Right lobe of liver (tissue), 6 donors: Measurements from ENCODE around the gene KIF2C. TPM values are rescaled to one million over a fixed set of nuclear protein-coding genes. Genes with fewer than 3 reads are reported as not detected.
"Not testable (repeated sequence)": the region's sequence is repeated elsewhere in the genome, so short reads cannot be mapped to it uniquely, and the experiment has no call there.

Source experiments
- ATAC-seq, 4 donors: fragments of 200-7000 bp; cut with Tn5 transposase; one replicate each; pipeline ENCODE4 v1.9.1; 2020; ENCODE audit warnings: mild to moderate bottlenecking in 4 of 4, moderate library complexity in 4 of 4
- DNase-seq, 3 donors: peaks; one replicate each; pipeline ENCODE4 v3.0.0-alpha.2; 2020
- H3K27ac ChIP-seq, 3 donors: fragments of 200-600 bp; one replicate each; pipeline ENCODE4 v1.8.0; 2022
- H3K27me3 ChIP-seq, 2 donors: fragments of 200-600 bp; one replicate each; pipeline ENCODE4 v1.8.0; 2022
- H3K36me3 ChIP-seq, 4 donors: fragments of 200-600 bp; sonication (generic) in 1 of 4; one replicate each; pipeline versions ENCODE4 v1.5.1 to v1.8.0; 2017 to 2022; ENCODE audit warnings: control low read depth in 1 of 4
- H3K4me1 ChIP-seq, 4 donors: fragments of 200-600 bp; sonication (generic) in 1 of 4; one replicate each; pipeline versions ENCODE4 v1.5.1 to v1.8.0; 2017 to 2022; ENCODE audit warnings: control low read depth in 1 of 4
- H3K4me3 ChIP-seq, 3 donors: fragments of 200-600 bp; one replicate each; pipeline ENCODE4 v1.8.0; 2022
- H3K9me3 ChIP-seq, 4 donors: fragments of 200-600 bp; sonication (generic) in 1 of 4; one replicate each; pipeline versions ENCODE4 v1.5.1 to v1.8.0; 2017 to 2022; ENCODE audit warnings: control low read depth in 1 of 4
- POLR2A ChIP-seq: fragments of 450-650 bp; IDR thresholded peaks from one replicate; pipeline ENCODE4 v1.6.1; 2017; ENCODE audit warnings: antibody characterized with exemption, mild to moderate bottlenecking
- whole genome bisulfite sequencing: methylation state at CpG from one replicate; pipeline ENCODE4 v1.1.6; 2018; ENCODE audit warnings: low coverage, low lambda C conversion rate; ENCODE audit not compliant: insufficient coverage; ENCODE audit errors: missing lambda C conversion rate; 5-methylcytosine and 5-hydroxymethylcytosine counted together
- intact Hi-C, 2 donors: fragments of 100-400 bp; cut with DNase I; formaldehyde crosslinking; loops; one replicate each; pipeline versions ENCODE4 v1.11.2 to v1.14.1; 2022
- small RNA-seq, 2 experiments: library from RNA; depleted of rRNA; stranded (forward); fragments of <200 nt; gene quantifications; one replicate each; pipeline ENCODE3, GENCODE V24; 2016
- total RNA-seq, 6 experiments: library from RNA; depleted of rRNA in 2 of 6; stranded (reverse); fragments of >200 nt in 2 of 6; fragmentation: NEBNext Ultra II Directional in 3 of 6; extraction: Animal tissue kit (Norgen Biotek cat#: 25700) in 3 of 6; gene quantifications; one replicate each; pipeline versions ENCODE4 v1.1.0 to v1.2.4, GENCODE V29; 2016 to 2023
- TF ChIP-seq, protein P1 (sequence below), 4 donors: fragments of 200-600 bp in 3 of 4; fragments of 450-650 bp in 1 of 4; IDR thresholded peaks; one replicate each; pipeline versions ENCODE4 v1.5.1 to v1.8.0; 2016 to 2022; ENCODE audit warnings: antibody characterized with exemption in 4 of 4, mild to moderate bottlenecking in 2 of 4
- donor health status: DM: no; HTN: yes; CAD: no.
- donor health status: DM: no; HTN: no; CAD: no.
- donor health status: DM: no; HTN: no; CAD: no.
- donor health status: DM: no; HTN: yes; CAD: no.
- donor health status: DM: no; HTN: yes; CAD: no.

The KIF2C gene
- total RNA-seq, 6 experiments from 2014 or later, result 0.22 to 1.4 (median 0.37) TPM; not detected in 1

- H3K9me3 ChIP-seq, result no peaks in the 10 kb centered on the region
- no peaks in the 10 kb centered on the region for H3K36me3 ChIP-seq
- no peaks in the 10 kb centered on the region for H3K27me3 ChIP-seq
- H3K4me1 ChIP-seq, result peaks cover 0 to 34% (median 15%) of the 10 kb centered on the region in 4 donors
- peak overlapping the region; percentile 71 to 80 (median 72) for H3K27ac ChIP-seq
- peak; percentile 3 for TF ChIP-seq POLR2A
- TF ChIP-seq, protein P1, sequence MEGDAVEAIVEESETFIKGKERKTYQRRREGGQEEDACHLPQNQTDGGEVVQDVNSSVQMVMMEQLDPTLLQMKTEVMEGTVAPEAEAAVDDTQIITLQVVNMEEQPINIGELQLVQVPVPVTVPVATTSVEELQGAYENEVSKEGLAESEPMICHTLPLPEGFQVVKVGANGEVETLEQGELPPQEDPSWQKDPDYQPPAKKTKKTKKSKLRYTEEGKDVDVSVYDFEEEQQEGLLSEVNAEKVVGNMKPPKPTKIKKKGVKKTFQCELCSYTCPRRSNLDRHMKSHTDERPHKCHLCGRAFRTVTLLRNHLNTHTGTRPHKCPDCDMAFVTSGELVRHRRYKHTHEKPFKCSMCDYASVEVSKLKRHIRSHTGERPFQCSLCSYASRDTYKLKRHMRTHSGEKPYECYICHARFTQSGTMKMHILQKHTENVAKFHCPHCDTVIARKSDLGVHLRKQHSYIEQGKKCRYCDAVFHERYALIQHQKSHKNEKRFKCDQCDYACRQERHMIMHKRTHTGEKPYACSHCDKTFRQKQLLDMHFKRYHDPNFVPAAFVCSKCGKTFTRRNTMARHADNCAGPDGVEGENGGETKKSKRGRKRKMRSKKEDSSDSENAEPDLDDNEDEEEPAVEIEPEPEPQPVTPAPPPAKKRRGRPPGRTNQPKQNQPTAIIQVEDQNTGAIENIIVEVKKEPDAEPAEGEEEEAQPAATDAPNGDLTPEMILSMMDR (IDR thresholded peaks at IDR 0.05), result no peak
- DNase-seq, result peak in 2 of 3 donors; percentile 71 to 72
- WGBS, result 44% methylated on average over 27 of the region's 48 CpGs
- intact Hi-C loops, result no loop called here
- H3K4me3 ChIP-seq, result peak overlapping the region; percentile 55 to 82 (median 80)
- peak; percentile 13 to 55 (median 46) for ATAC-seq
Measured at GRCh38 chr1:44812822-44813543, 73.3 kb downstream of the KIF2C start.

DNA sequence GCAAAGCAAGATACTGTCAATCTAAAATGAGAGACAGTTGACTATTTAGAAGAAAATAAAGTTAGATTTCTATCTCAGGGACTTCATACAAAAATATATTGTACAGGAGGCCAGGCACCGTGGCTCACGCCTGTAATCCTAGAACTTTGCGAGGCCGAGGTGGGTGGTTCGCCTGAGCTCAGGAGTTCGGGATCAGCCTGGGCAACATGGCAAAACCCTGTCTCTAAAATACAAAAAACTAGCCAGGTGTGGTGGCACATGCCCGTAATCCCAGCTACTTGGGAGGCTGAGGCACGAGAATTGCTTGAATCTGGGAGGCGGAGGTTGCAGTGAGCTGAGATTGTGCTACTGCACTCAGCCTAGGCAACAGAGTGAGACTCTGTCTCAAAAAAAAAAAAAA lies 76.3 kb downstream of the KIF2C start:
- intact Hi-C loops, ATAC-seq, H3K9me3 ChIP-seq, H3K27me3 ChIP-seq, H3K4me3 ChIP-seq, H3K27ac ChIP-seq, H3K36me3 ChIP-seq: not testable (repeated sequence)
- peak; percentile 13 to 35 (median 23) for DNase-seq
- 91% methylated on average over 7 of the region's 9 CpGs for WGBS
- peaks cover 0 to 14% (median 0%) of the 10 kb centered on the region in 4 donors for H3K4me1 ChIP-seq

DNA sequence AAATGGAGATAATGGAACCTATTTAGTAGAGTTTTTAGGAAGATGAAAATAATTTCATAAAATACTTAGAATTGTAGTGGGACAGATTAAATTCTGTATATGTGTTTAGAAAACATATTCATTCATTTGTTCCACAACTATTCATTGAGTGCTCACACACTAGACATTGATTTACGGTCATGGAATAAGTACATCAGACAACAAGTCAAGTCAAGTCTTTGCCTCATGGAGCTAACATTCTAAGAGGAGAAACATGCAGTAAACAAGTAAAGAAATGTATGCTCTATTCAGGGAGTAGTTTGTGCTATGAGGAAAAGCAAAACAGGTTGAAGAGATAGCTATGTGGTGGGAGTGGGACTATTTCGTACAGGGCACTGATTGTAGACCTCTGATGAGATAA lies 77.7 kb downstream of the KIF2C start:
- TF ChIP-seq, protein P1 (IDR thresholded peaks at IDR 0.05), result no peak
- TF ChIP-seq POLR2A, result no peak
- Histone ChIP-seq H3K27ac (no peak overlapping the region), H3K4me3 (no peak overlapping the region), H3K4me1 (peaks cover 0 to 13% (median 0%) of the 10 kb centered on the region in 4 donors), H3K9me3 (no peaks in the 10 kb centered on the region), H3K27me3 (no peaks in the 10 kb centered on the region), H3K36me3 (no peaks in the 10 kb centered on the region)
- DNase-seq (no peak), ATAC-seq (no peak)
- intact Hi-C loops, result no loop called here
- 92% methylated on average over 2 of the region's 2 CpGs for WGBS

Small RNAs within 50 kb of the gene (small RNA-seq; reads per million reads assigned to genes)
- gene RNU5D-1, result 10.8 to 16.3 reads per million in 2 experiments
- gene RNU5F-1, result 0.77 to 1.4 reads per million in 2 experiments
- 665 to 666 reads per million in 2 experiments for gene SNORD38A
- gene SNORD38B, result 0 reads per million in 2 experiments
- gene SNORD46, result 2,667 to 3,233 reads per million in 2 experiments
- gene SNORD55, result 0 reads per million in 2 experiments

Other genes starting within 250 kb of the KIF2C start
- gene TMEM53, start 65.4 kb upstream of the KIF2C start, total RNA-seq, result 10 to 100 TPM; 15.8 to 31.0 (median 24.5) TPM
- 10 to 100 TPM in 2 of 6 experiments, 1 to 10 TPM in 4; 2.7 to 18.4 (median 5.2) TPM for gene ARMH1, start 65.1 kb upstream of the KIF2C start, total RNA-seq
- not detected for gene RNU5D-1, start 8.7 kb upstream of the KIF2C start, total RNA-seq
- 100 to 1,000 TPM; 459 to 921 (median 519) TPM for gene RPS8, start 35.7 kb downstream of the KIF2C start, total RNA-seq
- under 1 TPM in 2 of 6 experiments, not detected in 4; 0.13 to 0.32 TPM for gene BEST4, start 48.3 kb downstream of the KIF2C start, total RNA-seq
- gene PLK3, start 60.5 kb downstream of the KIF2C start, total RNA-seq, result 1 to 10 TPM; 1.8 to 5.3 (median 3.6) TPM
- gene DYNLT4, start 67.5 kb downstream of the KIF2C start, total RNA-seq, result under 1 TPM in 1 of 6 experiments, not detected in 5; 0.26 TPM
- 1 to 10 TPM; 2.6 to 7.5 (median 5.3) TPM for gene BTBD19, start 68.7 kb downstream of the KIF2C start, total RNA-seq
- under 1 TPM; 0.19 to 0.68 (median 0.35) TPM for gene PTCH2, start 103.4 kb downstream of the KIF2C start, total RNA-seq
- gene EIF2B3, start 246.8 kb downstream of the KIF2C start, total RNA-seq, result 10 to 100 TPM; 12.0 to 29.1 (median 17.2) TPM